HG02970 (cell line): ENCODE data around the gene HOXB13.
"Not testable (repeated sequence)": the region's sequence is repeated elsewhere in the genome, so short reads cannot be mapped to it uniquely, and the experiment has no call there.

Source experiments
- ATAC-seq: cut with Tn5 transposase; IDR thresholded peaks from one replicate; pipeline ENCODE4 v1.9.1; 2021; ENCODE audit warnings: mild to moderate bottlenecking, moderate library complexity, moderate number of reproducible peaks; ENCODE audit not compliant: unreplicated experiment, low FRiP score

HOXB13 gene

DNA sequence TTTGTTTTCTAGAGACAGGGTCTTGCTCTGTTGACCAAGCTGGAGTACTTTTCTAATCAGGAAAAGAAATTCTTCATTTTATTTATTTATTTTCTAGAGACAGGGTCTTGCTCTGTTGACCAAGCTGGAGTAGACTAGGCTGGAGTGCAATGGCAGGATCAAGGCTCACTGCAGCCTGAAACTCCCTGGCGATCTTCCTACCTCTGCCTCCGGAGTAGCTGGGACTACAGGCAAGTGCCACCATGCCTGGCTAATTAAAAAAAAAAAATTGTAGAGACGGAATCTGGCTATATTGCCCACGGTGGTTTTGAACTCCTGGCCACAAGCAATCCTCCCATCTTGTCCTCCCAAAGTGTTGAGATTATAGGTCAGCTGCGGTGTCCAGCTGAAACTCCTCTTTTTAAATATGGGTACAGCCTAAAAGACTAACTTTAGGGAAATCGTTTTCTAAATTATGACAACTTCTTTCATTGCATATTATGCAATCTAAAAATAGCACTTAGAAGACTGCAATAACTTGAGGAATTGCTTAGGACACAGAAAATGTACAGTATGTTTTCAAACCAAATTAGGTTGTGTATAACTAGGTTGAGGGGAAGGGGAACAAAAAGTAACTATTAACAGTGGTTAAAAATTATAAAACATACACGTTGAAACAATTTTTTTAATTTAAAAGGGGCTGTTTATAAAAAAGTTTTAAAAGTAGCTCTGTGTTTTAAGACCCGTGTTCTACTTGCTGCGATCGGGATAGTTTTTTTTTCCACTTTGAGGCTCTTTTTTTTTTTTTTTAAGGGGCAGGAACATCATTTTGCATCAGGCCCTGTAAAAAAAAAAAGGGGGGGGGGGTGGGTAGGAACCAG, 11.0 kb downstream of the HOXB13 start:
- no peak for ATAC-seq

DNA sequence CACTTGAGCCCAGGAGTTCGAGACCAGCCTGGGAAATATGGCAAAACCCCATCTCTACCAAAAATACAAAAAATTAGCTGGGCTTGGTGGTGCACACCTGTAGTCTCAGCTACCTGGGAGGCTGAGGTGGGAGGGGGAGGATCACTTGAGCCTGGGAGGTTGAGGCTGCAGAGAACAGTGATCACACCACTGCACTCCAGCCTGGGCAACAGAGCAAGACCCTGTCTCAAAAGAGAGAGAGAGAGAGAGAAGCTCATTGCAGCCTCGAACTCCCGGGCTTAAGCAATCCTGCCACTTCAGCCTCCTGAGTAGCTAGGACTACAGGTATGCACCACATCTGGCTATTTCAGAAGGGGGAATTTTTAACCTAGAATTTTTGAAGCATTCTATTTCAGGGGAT, 12.0 kb downstream of the HOXB13 start:
- not testable (repeated sequence) for ATAC-seq

- ATAC-seq = no peak
Observed at GRCh38 chr17:48715496-48716399, 12.8 kb downstream of the HOXB13 start.

GRCh38 chr17:48711128-48711527, 17.4 kb downstream of the HOXB13 start:
- no peak for ATAC-seq

DNA sequence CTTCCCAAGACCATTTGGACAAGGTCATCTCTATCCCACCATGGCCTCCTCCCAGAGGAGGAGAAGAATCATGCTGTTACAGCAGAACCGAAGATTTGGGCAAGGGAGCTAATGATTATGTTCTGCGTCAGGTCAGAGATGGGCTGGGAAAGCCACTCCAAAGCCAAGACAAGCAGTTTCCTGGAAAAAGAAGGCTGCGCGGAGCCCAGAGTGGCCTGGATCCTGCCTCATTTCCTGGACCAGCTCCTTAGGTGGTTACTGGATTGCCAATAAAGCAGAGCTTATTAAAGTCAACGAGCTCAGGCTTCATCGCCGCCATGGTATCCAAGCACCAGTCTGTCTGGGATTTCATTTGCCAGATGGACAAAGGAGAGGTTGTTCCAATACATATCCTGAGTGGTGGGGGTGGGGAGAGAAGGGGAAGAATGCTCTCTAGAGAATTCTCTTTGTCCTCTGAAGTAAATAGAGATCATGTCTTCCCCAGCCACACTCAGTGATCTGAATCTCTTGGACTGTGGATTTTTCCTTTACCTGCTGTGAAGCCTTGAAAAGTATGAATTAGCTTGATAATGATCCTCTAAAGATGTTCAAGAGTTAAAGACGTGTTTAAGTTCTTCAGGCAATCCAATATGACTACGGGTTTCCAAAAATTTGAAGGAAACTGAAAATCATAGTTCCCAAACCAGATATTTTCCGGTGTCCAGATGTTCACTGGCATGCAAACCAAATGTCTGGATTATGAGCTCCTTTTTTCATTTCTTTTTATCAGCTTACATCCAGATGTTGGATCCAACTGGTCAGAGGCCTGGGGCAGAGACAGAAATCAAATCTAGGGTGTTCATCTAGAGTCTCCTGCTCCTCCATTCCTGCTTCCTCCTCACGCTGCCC, 23.9 kb downstream of the HOXB13 start:
- no peak for ATAC-seq

GRCh38 chr17:48701864-48702532, 26.6 kb downstream of the HOXB13 start:
- no peak for ATAC-seq

DNA sequence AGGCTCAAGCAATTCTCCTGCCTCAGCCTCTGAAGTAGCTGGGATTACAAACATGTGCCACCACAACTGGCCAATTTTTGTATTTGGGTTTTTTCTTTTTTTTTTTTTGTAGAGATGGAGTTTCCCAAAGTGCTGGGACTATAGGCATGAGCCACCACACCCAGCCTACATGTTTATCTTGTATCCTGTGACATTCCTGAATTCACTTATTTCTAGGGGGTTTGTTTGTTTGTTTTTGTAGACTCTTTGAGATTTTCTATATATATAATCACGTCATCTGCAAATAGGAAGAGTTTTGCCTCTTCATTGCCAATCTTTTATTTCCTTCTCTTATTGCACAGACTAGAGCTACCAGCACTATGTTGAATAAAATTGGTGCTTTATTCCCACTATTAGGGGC, 35.4 kb downstream of the HOXB13 start:
- no peak for ATAC-seq

DNA sequence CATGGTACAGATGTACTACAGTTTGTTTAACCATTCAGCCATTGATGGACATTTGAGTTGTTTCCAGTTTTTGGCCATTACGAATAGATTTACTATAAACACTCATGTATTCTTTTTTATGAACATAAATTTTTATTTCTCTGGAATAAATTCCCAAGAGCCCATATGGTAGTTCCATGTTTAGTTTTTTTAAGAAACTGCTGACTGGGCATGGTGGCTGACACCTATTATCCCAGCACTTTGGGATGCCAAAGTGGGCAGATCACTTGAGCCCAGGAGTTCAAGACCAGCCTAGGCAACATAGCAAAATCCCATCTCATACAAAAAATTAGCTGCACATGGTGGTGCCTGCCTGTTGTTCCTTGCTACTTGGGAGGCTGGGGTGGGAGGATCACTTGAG, 36.5 kb downstream of the HOXB13 start:
- no peak for ATAC-seq

GRCh38 chr17:48690655-48691054, 37.9 kb downstream of the HOXB13 start:
- no peak for ATAC-seq

GRCh38 chr17:48681609-48682008, 46.9 kb downstream of the HOXB13 start:
- no peak for ATAC-seq

DNA sequence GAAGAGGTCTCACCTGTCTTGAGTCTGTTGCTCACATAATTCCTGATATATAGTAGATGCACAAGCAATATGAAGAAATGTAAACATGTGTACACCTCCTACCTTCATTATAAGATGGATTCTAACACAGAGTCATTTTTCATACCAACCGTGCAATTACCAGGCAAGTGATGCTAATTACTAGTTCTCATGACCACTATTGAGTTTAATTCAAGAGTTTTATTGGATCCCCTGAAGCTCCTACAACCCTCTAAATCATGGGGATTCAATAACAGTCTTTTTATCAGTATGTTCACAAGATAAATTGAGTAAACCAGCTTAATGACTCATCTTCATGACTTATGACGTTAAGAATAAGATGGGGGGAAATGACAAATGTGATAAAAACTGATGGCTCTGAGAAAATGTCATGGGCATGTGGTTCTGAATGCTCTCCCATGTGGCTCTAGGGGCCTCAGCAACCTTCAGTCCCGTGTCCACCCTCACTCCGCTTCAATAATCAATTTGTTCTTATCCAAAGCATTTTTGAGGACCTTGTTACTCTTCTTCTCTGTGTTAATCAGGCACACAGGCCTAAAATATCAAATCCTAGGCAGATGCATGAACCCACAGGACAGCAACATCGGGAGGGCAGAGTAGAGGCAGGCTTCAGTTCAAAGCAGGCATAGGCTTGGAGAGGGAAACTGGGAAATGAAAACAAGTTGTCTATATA, 49.0 kb downstream of the HOXB13 start:
- ATAC-seq = no peak

- no peak for ATAC-seq
Observed at GRCh38 chr17:48678141-48678971, 50.2 kb downstream of the HOXB13 start.

GRCh38 chr17:48676963-48677558, 51.5 kb downstream of the HOXB13 start:
- ATAC-seq = no peak
